Progenitor cell of endocrine pancreas (in vitro differentiated cells): ENCODE measurements around the gene PDGFA. TPM values are rescaled to one million over a fixed set of nuclear protein-coding genes. Genes with fewer than 3 reads are reported as not detected.

Experiments
- DNase-seq: peaks from one replicate; pipeline ENCODE4 v3.0.0; 2021; ENCODE audit warnings: low spot score; ENCODE audit not compliant: unreplicated experiment
- H3K27ac Mint-ChIP-seq: 2 replicates; pipeline ENCODE4 v1.8.0; 2021; ENCODE audit warnings: mild to moderate bottlenecking, moderate library complexity, mixed read lengths
- H3K27me3 Mint-ChIP-seq: 2 replicates; pipeline ENCODE4 v1.8.0; 2021; ENCODE audit warnings: mixed read lengths
- H3K36me3 Mint-ChIP-seq: 2 replicates; pipeline ENCODE4 v1.8.0; 2022; ENCODE audit warnings: mixed read lengths; ENCODE audit not compliant: insufficient read depth
- H3K4me1 Mint-ChIP-seq: 2 replicates; pipeline ENCODE4 v1.8.0; 2021; ENCODE audit warnings: low read depth, mixed read lengths
- H3K4me3 Mint-ChIP-seq: 2 replicates; pipeline ENCODE4 v1.8.0; 2021; ENCODE audit warnings: low read depth, mild to moderate bottlenecking, moderate library complexity, mixed read lengths
- H3K9me3 Mint-ChIP-seq: 2 replicates; pipeline ENCODE4 v1.8.0; 2021; ENCODE audit warnings: low read depth, mixed read lengths
- total RNA-seq: library from RNA; stranded (reverse); gene quantifications from 2 replicates; pipeline ENCODE4 v1.2.1, GENCODE V29; 2021
- TF ChIP-seq, protein P1 (sequence below): fragments of 200-600 bp; sonication (generic); IDR thresholded peaks from one replicate; pipeline ENCODE4 v1.5.0; 2021; ENCODE audit warnings: antibody characterized with exemption, mild to moderate bottlenecking; ENCODE audit not compliant: unreplicated experiment

The PDGFA gene
- total RNA-seq, 1 donor from 2014 or later, result 86.2 TPM

DNA sequence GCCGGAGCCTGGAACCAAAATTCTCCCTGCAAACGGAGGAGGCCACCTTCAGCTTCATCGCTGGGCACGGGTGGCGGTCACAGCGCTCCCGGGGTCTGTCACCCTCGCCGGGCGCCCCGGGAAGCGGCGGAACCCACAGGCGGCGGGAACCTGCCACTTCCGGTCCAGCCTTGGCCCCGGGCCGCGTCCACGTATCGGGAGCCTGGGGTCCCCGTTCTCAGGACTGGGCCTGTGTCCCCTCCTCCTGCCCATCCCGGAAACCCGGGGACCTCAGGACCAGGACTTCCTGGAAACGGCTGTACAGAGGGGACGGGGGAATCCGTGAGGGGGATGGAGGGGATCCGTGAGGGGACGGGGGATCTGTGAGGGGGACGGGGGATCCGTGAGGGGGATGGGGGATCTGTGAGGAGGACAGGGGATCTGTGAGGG, 25.4 kb downstream of the PDGFA start:
- no peak for DNase-seq
- Mint-ChIP-seq H3K36me3 (peaks cover 20% of the 10 kb centered on the region), H3K27me3 (no peaks in the 10 kb centered on the region), H3K4me3 (no peak overlapping the region), H3K9me3 (peaks cover 3% of the 10 kb centered on the region), H3K27ac (no peak overlapping the region), H3K4me1 (peaks cover 7% of the 10 kb centered on the region)
- TF ChIP-seq, protein P1, sequence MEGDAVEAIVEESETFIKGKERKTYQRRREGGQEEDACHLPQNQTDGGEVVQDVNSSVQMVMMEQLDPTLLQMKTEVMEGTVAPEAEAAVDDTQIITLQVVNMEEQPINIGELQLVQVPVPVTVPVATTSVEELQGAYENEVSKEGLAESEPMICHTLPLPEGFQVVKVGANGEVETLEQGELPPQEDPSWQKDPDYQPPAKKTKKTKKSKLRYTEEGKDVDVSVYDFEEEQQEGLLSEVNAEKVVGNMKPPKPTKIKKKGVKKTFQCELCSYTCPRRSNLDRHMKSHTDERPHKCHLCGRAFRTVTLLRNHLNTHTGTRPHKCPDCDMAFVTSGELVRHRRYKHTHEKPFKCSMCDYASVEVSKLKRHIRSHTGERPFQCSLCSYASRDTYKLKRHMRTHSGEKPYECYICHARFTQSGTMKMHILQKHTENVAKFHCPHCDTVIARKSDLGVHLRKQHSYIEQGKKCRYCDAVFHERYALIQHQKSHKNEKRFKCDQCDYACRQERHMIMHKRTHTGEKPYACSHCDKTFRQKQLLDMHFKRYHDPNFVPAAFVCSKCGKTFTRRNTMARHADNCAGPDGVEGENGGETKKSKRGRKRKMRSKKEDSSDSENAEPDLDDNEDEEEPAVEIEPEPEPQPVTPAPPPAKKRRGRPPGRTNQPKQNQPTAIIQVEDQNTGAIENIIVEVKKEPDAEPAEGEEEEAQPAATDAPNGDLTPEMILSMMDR, result no peak

DNA sequence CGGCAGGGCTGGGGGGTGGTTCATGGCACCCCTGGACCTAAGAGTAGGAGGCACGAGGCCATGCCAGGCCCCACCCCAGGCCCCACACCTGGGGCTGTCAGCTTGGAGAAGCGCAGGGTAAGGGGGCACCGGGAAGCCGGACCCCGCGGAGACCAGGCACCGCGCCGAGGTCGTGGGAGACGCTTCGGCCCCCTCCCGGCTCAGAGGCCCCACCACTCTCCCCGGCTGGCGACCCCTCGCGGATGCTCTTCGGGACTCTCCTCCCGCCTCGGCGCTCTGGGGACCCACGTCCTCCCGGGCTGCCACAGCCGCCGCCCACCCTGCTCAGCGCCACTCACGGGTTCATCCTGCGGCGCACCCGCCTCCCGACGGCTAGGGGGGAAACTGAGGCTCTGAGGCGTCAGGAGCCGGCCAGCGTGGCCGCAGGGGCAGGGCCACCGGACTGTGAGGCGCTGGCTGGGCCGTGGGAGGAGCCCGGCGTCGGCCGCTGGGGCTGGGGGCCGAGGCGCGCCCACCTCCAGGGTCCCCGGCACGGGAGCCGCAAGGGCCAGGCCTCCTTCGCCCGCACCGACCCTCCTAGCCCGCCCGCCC, 25.9 kb downstream of the PDGFA start:
- DNase-seq, result no peak
- TF ChIP-seq, protein P1, result no peak
- H3K9me3 Mint-ChIP-seq, result peaks cover 5% of the 10 kb centered on the region
- peaks cover 15% of the 10 kb centered on the region for H3K36me3 Mint-ChIP-seq
- peaks cover 7% of the 10 kb centered on the region for H3K4me1 Mint-ChIP-seq
- no peaks in the 10 kb centered on the region for H3K27me3 Mint-ChIP-seq
- no peak overlapping the region for H3K4me3 Mint-ChIP-seq
- no peak overlapping the region for H3K27ac Mint-ChIP-seq

DNA sequence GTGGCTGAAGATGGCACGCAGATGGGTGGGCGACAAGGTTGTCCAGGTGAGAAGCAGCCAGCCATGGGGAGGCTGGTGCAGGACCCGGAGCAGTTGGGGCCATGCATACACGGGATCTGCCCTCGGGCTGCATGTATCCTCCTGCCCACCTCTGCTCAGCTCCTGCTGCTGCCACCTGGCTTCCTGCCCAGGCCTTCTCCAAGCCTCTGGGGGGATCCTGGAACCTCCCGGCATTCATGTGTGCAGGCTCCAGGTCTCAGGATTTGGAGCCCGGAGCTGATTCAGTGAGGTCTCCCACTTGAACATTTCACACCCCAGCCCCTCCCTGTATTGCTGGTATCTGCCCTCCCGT, 27.0 kb downstream of the PDGFA start:
- no peak for DNase-seq
- peaks cover 8% of the 10 kb centered on the region for H3K36me3 Mint-ChIP-seq
- H3K27ac Mint-ChIP-seq, result no peak overlapping the region
- peaks cover 5% of the 10 kb centered on the region for H3K9me3 Mint-ChIP-seq
- no peak overlapping the region for H3K4me3 Mint-ChIP-seq
- H3K27me3 Mint-ChIP-seq, result no peaks in the 10 kb centered on the region
- H3K4me1 Mint-ChIP-seq, result peaks cover 7% of the 10 kb centered on the region
- TF ChIP-seq, protein P1, result no peak

DNA sequence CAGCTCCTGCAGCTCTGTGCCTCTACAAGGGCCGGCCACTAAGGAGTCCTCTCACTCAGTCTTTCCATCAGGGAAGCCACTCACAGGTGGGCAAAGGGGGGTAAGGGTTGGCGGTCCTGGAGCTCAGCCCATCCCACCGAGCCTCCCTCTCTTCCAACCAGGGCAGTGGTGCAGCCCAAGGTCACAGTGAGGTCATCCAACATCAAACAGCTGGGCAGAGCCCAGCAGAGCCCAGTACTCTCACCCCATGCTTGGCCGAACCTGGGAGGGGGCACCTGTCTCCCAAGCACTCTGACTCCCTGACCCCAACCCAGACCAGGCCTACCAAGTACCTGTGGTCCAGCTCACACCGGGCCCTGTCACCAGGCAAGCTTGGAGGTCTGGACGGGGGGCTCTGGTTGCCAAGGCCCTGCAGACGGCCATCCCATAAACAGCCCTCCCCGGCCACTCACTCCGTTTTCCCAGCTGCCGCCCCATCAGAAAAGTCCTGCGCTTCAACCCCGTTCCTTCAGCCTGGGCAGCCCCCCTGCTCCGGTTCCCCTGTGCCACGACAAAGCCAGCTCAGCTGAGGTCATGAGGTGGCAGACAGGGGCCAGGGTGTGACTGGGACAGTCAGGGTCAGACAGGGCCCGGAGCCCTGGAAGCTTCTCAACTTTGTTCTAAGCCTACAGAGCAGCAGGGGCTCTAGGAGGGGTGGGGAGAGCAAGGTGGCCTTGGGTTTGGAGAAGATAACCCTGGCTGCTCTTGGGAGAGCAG, 27.5 kb downstream of the PDGFA start:
- Mint-ChIP-seq H3K9me3 (peaks cover 7% of the 10 kb centered on the region), H3K4me3 (no peak overlapping the region), H3K27ac (no peak overlapping the region), H3K4me1 (peaks cover 9% of the 10 kb centered on the region), H3K27me3 (no peaks in the 10 kb centered on the region), H3K36me3 (peaks cover 4% of the 10 kb centered on the region)
- DNase-seq, result no peak
- TF ChIP-seq, protein P1, result no peak

DNA sequence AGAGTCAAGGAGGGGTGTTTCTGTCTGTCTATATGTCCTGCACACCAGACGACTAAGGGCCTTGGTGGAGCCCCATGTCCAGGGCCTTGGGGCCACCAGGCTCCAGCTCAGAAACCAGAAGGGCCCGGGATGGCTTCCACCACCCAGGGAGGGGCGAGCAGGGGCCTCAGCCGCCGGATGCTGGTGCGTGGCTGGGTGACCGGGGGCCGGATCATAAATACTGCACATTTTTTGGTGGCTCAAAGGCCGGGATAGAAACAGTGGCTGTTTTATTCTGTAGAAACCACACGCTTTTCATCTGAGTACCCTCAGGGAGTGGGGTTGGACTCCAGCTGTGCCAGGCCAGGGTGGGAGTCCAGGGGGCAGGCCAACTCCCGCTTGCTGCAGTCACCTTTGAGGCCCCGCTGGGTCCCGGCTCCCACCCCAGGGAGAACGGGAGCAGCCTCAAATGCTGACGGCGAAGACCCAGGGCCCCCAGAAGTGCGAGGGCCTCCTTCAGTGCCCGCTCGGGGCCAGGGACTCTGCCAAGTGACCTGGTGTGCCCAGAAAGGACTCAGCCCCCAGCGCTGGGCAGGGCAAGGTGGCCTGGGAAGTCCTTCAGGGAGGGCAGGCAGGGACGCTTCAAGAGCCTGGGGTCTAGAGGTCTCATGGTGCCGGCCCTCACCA, 28.2 kb downstream of the PDGFA start:
- no peak overlapping the region for H3K27ac Mint-ChIP-seq

More for the DNA sequence above, 28.2 kb downstream of the PDGFA start:
- Mint-ChIP-seq H3K36me3 (peaks cover 2% of the 10 kb centered on the region), H3K4me3 (no peak overlapping the region), H3K27me3 (no peaks in the 10 kb centered on the region), H3K9me3 (peaks cover 9% of the 10 kb centered on the region), H3K4me1 (peaks cover 14% of the 10 kb centered on the region)
- TF ChIP-seq, protein P1, result no peak
- DNase-seq, result no peak
